ENCODE measurements around the gene PCDH15.

PCDH15 gene

GRCh38 chr10:54010337-54010933 is 790.6 kb downstream of the PCDH15 start:
- H3K4me3 ChIP-seq (ENCODE audit: low read length in 2 of 2) = no peak overlapping the region
- no peaks in the 10 kb centered on the region for H3K9me3 ChIP-seq (ENCODE audit: control insufficient read depth in 2 of 2, low read length in 2 of 2)
- no peaks in the 10 kb centered on the region for H3K27me3 ChIP-seq (ENCODE audit: control insufficient read depth in 1 of 2, insufficient read depth in 2 of 2, low read length in 2 of 2)
- H3K9ac ChIP-seq (ENCODE audit: low read length in 2 of 2) = no peak overlapping the region
- no peaks in the 10 kb centered on the region for H3K36me3 ChIP-seq (ENCODE audit: control insufficient read depth in 2 of 2, insufficient read depth in 2 of 2, low read length in 2 of 2)
- no peaks in the 10 kb centered on the region for H3K4me1 ChIP-seq (ENCODE audit: control insufficient read depth, insufficient read depth, low read length)
- H3K27ac ChIP-seq (ENCODE audit: low read length) = no peak overlapping the region

GRCh38 chr10:54009672-54010071 is 791.4 kb downstream of the PCDH15 start:
- H3K9ac ChIP-seq (ENCODE audit: low read length in 2 of 2) = no peak overlapping the region
- H3K4me1 ChIP-seq (ENCODE audit: control insufficient read depth, insufficient read depth, low read length) = no peaks in the 10 kb centered on the region
- no peaks in the 10 kb centered on the region for H3K36me3 ChIP-seq (ENCODE audit: control insufficient read depth in 2 of 2, insufficient read depth in 2 of 2, low read length in 2 of 2)
- H3K4me3 ChIP-seq (ENCODE audit: low read length in 2 of 2) = no peak overlapping the region
- H3K27me3 ChIP-seq (ENCODE audit: control insufficient read depth in 1 of 2, insufficient read depth in 2 of 2, low read length in 2 of 2) = no peaks in the 10 kb centered on the region
- H3K9me3 ChIP-seq (ENCODE audit: control insufficient read depth in 2 of 2, low read length in 2 of 2) = no peaks in the 10 kb centered on the region
- no peak overlapping the region for H3K27ac ChIP-seq (ENCODE audit: low read length)

GRCh38 chr10:54002077-54002476 is 799.0 kb downstream of the PCDH15 start:
- Histone ChIP-seq H3K27ac (ENCODE audit: low read length) (no peak overlapping the region), H3K4me1 (ENCODE audit: control insufficient read depth, insufficient read depth, low read length) (no peaks in the 10 kb centered on the region), H3K4me3 (ENCODE audit: low read length in 2 of 2) (no peak overlapping the region), H3K9me3 (ENCODE audit: control insufficient read depth in 2 of 2, low read length in 2 of 2) (no peaks in the 10 kb centered on the region), H3K27me3 (ENCODE audit: control insufficient read depth in 1 of 2, insufficient read depth in 2 of 2, low read length in 2 of 2) (no peaks in the 10 kb centered on the region), H3K9ac (ENCODE audit: low read length in 2 of 2) (no peak overlapping the region), H3K36me3 (ENCODE audit: control insufficient read depth in 2 of 2, insufficient read depth in 2 of 2, low read length in 2 of 2) (no peaks in the 10 kb centered on the region)

- Histone ChIP-seq H3K27me3 (ENCODE audit: control insufficient read depth in 1 of 2, insufficient read depth in 2 of 2, low read length in 2 of 2) (no peaks in the 10 kb centered on the region), H3K4me3 (ENCODE audit: low read length in 2 of 2) (no peak overlapping the region), H3K9ac (ENCODE audit: low read length in 2 of 2) (no peak overlapping the region), H3K9me3 (ENCODE audit: control insufficient read depth in 2 of 2, low read length in 2 of 2) (no peaks in the 10 kb centered on the region), H3K36me3 (ENCODE audit: control insufficient read depth in 2 of 2, insufficient read depth in 2 of 2, low read length in 2 of 2) (no peaks in the 10 kb centered on the region), H3K27ac (ENCODE audit: low read length) (no peak overlapping the region), H3K4me1 (ENCODE audit: control insufficient read depth, insufficient read depth, low read length) (no peaks in the 10 kb centered on the region)
Observed at GRCh38 chr10:53997953-53998352, 803.1 kb downstream of the PCDH15 start.

- Histone ChIP-seq H3K9ac (ENCODE audit: low read length in 2 of 2) (no peak overlapping the region), H3K9me3 (ENCODE audit: control insufficient read depth in 2 of 2, low read length in 2 of 2) (no peaks in the 10 kb centered on the region), H3K27ac (ENCODE audit: low read length) (no peak overlapping the region), H3K27me3 (ENCODE audit: control insufficient read depth in 1 of 2, insufficient read depth in 2 of 2, low read length in 2 of 2) (no peaks in the 10 kb centered on the region), H3K4me1 (ENCODE audit: control insufficient read depth, insufficient read depth, low read length) (no peaks in the 10 kb centered on the region), H3K4me3 (ENCODE audit: low read length in 2 of 2) (no peak overlapping the region), H3K36me3 (ENCODE audit: control insufficient read depth in 2 of 2, insufficient read depth in 2 of 2, low read length in 2 of 2) (no peaks in the 10 kb centered on the region)
Observed at GRCh38 chr10:53990799-53991238, 810.2 kb downstream of the PCDH15 start.

- no peak overlapping the region for H3K4me3 ChIP-seq (ENCODE audit: low read length in 2 of 2)
- no peaks in the 10 kb centered on the region for H3K27me3 ChIP-seq (ENCODE audit: control insufficient read depth in 1 of 2, insufficient read depth in 2 of 2, low read length in 2 of 2)
- H3K4me1 ChIP-seq (ENCODE audit: control insufficient read depth, insufficient read depth, low read length) = no peaks in the 10 kb centered on the region
- H3K36me3 ChIP-seq (ENCODE audit: control insufficient read depth in 2 of 2, insufficient read depth in 2 of 2, low read length in 2 of 2) = no peaks in the 10 kb centered on the region
- H3K9ac ChIP-seq (ENCODE audit: low read length in 2 of 2) = no peak overlapping the region
- H3K27ac ChIP-seq (ENCODE audit: low read length) = no peak overlapping the region
- H3K9me3 ChIP-seq (ENCODE audit: control insufficient read depth in 2 of 2, low read length in 2 of 2) = no peaks in the 10 kb centered on the region
Observed at GRCh38 chr10:53983431-53983830, 817.6 kb downstream of the PCDH15 start.

- Histone ChIP-seq H3K27ac (ENCODE audit: low read length) (no peak overlapping the region), H3K4me3 (ENCODE audit: low read length in 2 of 2) (no peak overlapping the region), H3K27me3 (ENCODE audit: control insufficient read depth in 1 of 2, insufficient read depth in 2 of 2, low read length in 2 of 2) (no peaks in the 10 kb centered on the region), H3K4me1 (ENCODE audit: control insufficient read depth, insufficient read depth, low read length) (no peaks in the 10 kb centered on the region), H3K36me3 (ENCODE audit: control insufficient read depth in 2 of 2, insufficient read depth in 2 of 2, low read length in 2 of 2) (no peaks in the 10 kb centered on the region), H3K9me3 (ENCODE audit: control insufficient read depth in 2 of 2, low read length in 2 of 2) (no peaks in the 10 kb centered on the region), H3K9ac (ENCODE audit: low read length in 2 of 2) (no peak overlapping the region)
Observed at GRCh38 chr10:53980210-53980609, 820.8 kb downstream of the PCDH15 start.

GRCh38 chr10:53978301-53978700 is 822.7 kb downstream of the PCDH15 start:
- H3K9me3 ChIP-seq (ENCODE audit: control insufficient read depth in 2 of 2, low read length in 2 of 2) = no peaks in the 10 kb centered on the region
- H3K36me3 ChIP-seq (ENCODE audit: control insufficient read depth in 2 of 2, insufficient read depth in 2 of 2, low read length in 2 of 2) = no peaks in the 10 kb centered on the region
- H3K27me3 ChIP-seq (ENCODE audit: control insufficient read depth in 1 of 2, insufficient read depth in 2 of 2, low read length in 2 of 2) = no peaks in the 10 kb centered on the region
- H3K27ac ChIP-seq (ENCODE audit: low read length) = no peak overlapping the region
- no peak overlapping the region for H3K9ac ChIP-seq (ENCODE audit: low read length in 2 of 2)
- no peaks in the 10 kb centered on the region for H3K4me1 ChIP-seq (ENCODE audit: control insufficient read depth, insufficient read depth, low read length)
- no peak overlapping the region for H3K4me3 ChIP-seq (ENCODE audit: low read length in 2 of 2)

- Histone ChIP-seq H3K36me3 (ENCODE audit: control insufficient read depth in 2 of 2, insufficient read depth in 2 of 2, low read length in 2 of 2) (no peaks in the 10 kb centered on the region), H3K27me3 (ENCODE audit: control insufficient read depth in 1 of 2, insufficient read depth in 2 of 2, low read length in 2 of 2) (no peaks in the 10 kb centered on the region), H3K27ac (ENCODE audit: low read length) (no peak overlapping the region), H3K4me1 (ENCODE audit: control insufficient read depth, insufficient read depth, low read length) (no peaks in the 10 kb centered on the region), H3K9ac (ENCODE audit: low read length in 2 of 2) (no peak overlapping the region), H3K9me3 (ENCODE audit: control insufficient read depth in 2 of 2, low read length in 2 of 2) (no peaks in the 10 kb centered on the region), H3K4me3 (ENCODE audit: low read length in 2 of 2) (no peak overlapping the region)
Observed at GRCh38 chr10:53977267-53977666, 823.8 kb downstream of the PCDH15 start.

- Histone ChIP-seq H3K4me1 (ENCODE audit: control insufficient read depth, insufficient read depth, low read length) (no peaks in the 10 kb centered on the region), H3K9me3 (ENCODE audit: control insufficient read depth in 2 of 2, low read length in 2 of 2) (no peaks in the 10 kb centered on the region), H3K36me3 (ENCODE audit: control insufficient read depth in 2 of 2, insufficient read depth in 2 of 2, low read length in 2 of 2) (no peaks in the 10 kb centered on the region), H3K27me3 (ENCODE audit: control insufficient read depth in 1 of 2, insufficient read depth in 2 of 2, low read length in 2 of 2) (no peaks in the 10 kb centered on the region), H3K4me3 (ENCODE audit: low read length in 2 of 2) (no peak overlapping the region), H3K27ac (ENCODE audit: low read length) (no peak overlapping the region), H3K9ac (ENCODE audit: low read length in 2 of 2) (no peak overlapping the region)
Observed at GRCh38 chr10:53957401-53957800, 843.6 kb downstream of the PCDH15 start.

GRCh38 chr10:53955091-53955490 is 845.9 kb downstream of the PCDH15 start:
- no peaks in the 10 kb centered on the region for H3K4me1 ChIP-seq (ENCODE audit: control insufficient read depth, insufficient read depth, low read length)
- H3K27ac ChIP-seq (ENCODE audit: low read length) = no peak overlapping the region
- H3K9me3 ChIP-seq (ENCODE audit: control insufficient read depth in 2 of 2, low read length in 2 of 2) = no peaks in the 10 kb centered on the region

More at GRCh38 chr10:53955091-53955490, 845.9 kb downstream of the PCDH15 start:
- Histone ChIP-seq H3K4me3 (ENCODE audit: low read length in 2 of 2) (no peak overlapping the region), H3K9ac (ENCODE audit: low read length in 2 of 2) (no peak overlapping the region), H3K36me3 (ENCODE audit: control insufficient read depth in 2 of 2, insufficient read depth in 2 of 2, low read length in 2 of 2) (no peaks in the 10 kb centered on the region), H3K27me3 (ENCODE audit: control insufficient read depth in 1 of 2, insufficient read depth in 2 of 2, low read length in 2 of 2) (no peaks in the 10 kb centered on the region)

Data from stomach smooth muscle (tissue), 2 donors.